Stomach smooth muscle (tissue), 2 donors: ENCODE data around the gene MLLT3.
"Not testable (repeated sequence)": the region's sequence is repeated elsewhere in the genome, so short reads cannot be mapped to it uniquely, and the experiment has no call there.

Experiments
- H3K27ac ChIP-seq: one replicate; pipeline ENCODE4 v1.7.0; 2013; ENCODE audit warnings: mild to moderate bottlenecking, low read length, inconsistent platforms
- H3K27me3 ChIP-seq, 2 donors: one replicate each; pipeline ENCODE4 v1.7.0; 2013; ENCODE audit warnings: low read length in 2 of 2; ENCODE audit not compliant: insufficient read depth in 2 of 2, control insufficient read depth in 1 of 2
- H3K36me3 ChIP-seq, 2 donors: one replicate each; pipeline ENCODE4 v1.7.0; 2013; ENCODE audit warnings: low read length in 2 of 2; ENCODE audit not compliant: control insufficient read depth in 2 of 2, insufficient read depth in 2 of 2
- H3K4me1 ChIP-seq: one replicate; pipeline ENCODE4 v1.7.0; 2013; ENCODE audit warnings: low read length; ENCODE audit not compliant: control insufficient read depth, insufficient read depth
- H3K4me3 ChIP-seq, 2 donors: one replicate each; pipeline ENCODE4 v1.7.0; 2013; ENCODE audit warnings: low read length in 2 of 2
- H3K9ac ChIP-seq, 2 donors: one replicate each; pipeline ENCODE4 v1.7.0; 2013; ENCODE audit warnings: low read length in 2 of 2, mild to moderate bottlenecking in 1 of 2
- H3K9me3 ChIP-seq, 2 donors: one replicate each; pipeline ENCODE4 v1.7.0; 2013; ENCODE audit warnings: low read length in 2 of 2; ENCODE audit not compliant: control insufficient read depth in 2 of 2
- donor health status: healthy.
- donor health status: Pancreatic carcinoma.

MLLT3 gene

GRCh38 chr9:20597862-20598261 lies 24.4 kb downstream of the MLLT3 start:
- no peaks in the 10 kb centered on the region for H3K4me1 ChIP-seq
- H3K27ac ChIP-seq = no peak overlapping the region
- no peak overlapping the region for H3K4me3 ChIP-seq
- no peaks in the 10 kb centered on the region for H3K27me3 ChIP-seq
- H3K36me3 ChIP-seq = no peaks in the 10 kb centered on the region
- H3K9me3 ChIP-seq = no peaks in the 10 kb centered on the region
- no peak overlapping the region for H3K9ac ChIP-seq

- Histone ChIP-seq H3K9ac (no peak overlapping the region), H3K4me3 (no peak overlapping the region), H3K9me3 (no peaks in the 10 kb centered on the region), H3K4me1 (no peaks in the 10 kb centered on the region), H3K27me3 (no peaks in the 10 kb centered on the region), H3K27ac (no peak overlapping the region), H3K36me3 (no peaks in the 10 kb centered on the region)
Observed at GRCh38 chr9:20594608-20595007, 27.7 kb downstream of the MLLT3 start.

- Histone ChIP-seq H3K4me3 (no peak overlapping the region), H3K9me3 (no peaks in the 10 kb centered on the region), H3K27ac (no peak overlapping the region), H3K36me3 (no peaks in the 10 kb centered on the region), H3K27me3 (no peaks in the 10 kb centered on the region), H3K4me1 (no peaks in the 10 kb centered on the region), H3K9ac (no peak overlapping the region)
Observed at GRCh38 chr9:20593537-20593936, 28.8 kb downstream of the MLLT3 start.

- Histone ChIP-seq H3K4me3 (no peak overlapping the region), H3K9me3 (no peaks in the 10 kb centered on the region), H3K27me3 (no peaks in the 10 kb centered on the region), H3K9ac (no peak overlapping the region), H3K36me3 (no peaks in the 10 kb centered on the region), H3K4me1 (no peaks in the 10 kb centered on the region), H3K27ac (no peak overlapping the region)
Observed at GRCh38 chr9:20593105-20593504, 29.2 kb downstream of the MLLT3 start.

GRCh38 chr9:20592673-20593072 lies 29.6 kb downstream of the MLLT3 start:
- Histone ChIP-seq H3K9ac (no peak overlapping the region), H3K27ac (no peak overlapping the region), H3K36me3 (no peaks in the 10 kb centered on the region), H3K27me3 (no peaks in the 10 kb centered on the region), H3K9me3 (no peaks in the 10 kb centered on the region), H3K4me1 (no peaks in the 10 kb centered on the region), H3K4me3 (no peak overlapping the region)

GRCh38 chr9:20591223-20591622 lies 31.1 kb downstream of the MLLT3 start:
- Histone ChIP-seq H3K36me3 (no peaks in the 10 kb centered on the region), H3K27me3 (no peaks in the 10 kb centered on the region), H3K27ac (no peak overlapping the region), H3K4me3 (no peak overlapping the region), H3K9ac (no peak overlapping the region), H3K9me3 (no peaks in the 10 kb centered on the region), H3K4me1 (no peaks in the 10 kb centered on the region)

- no peaks in the 10 kb centered on the region for H3K4me1 ChIP-seq
- H3K9ac ChIP-seq = no peak overlapping the region
- no peaks in the 10 kb centered on the region for H3K36me3 ChIP-seq
Observed at GRCh38 chr9:20584968-20585643, 37.2 kb downstream of the MLLT3 start.

GRCh38 chr9:20583088-20583487 lies 39.2 kb downstream of the MLLT3 start:
- not testable (repeated sequence) for H3K27ac ChIP-seq, H3K4me1 ChIP-seq, H3K36me3 ChIP-seq, H3K9me3 ChIP-seq, H3K27me3 ChIP-seq, H3K4me3 ChIP-seq, H3K9ac ChIP-seq

More at GRCh38 chr9:20584968-20585643, 37.2 kb downstream of the MLLT3 start:
- no peaks in the 10 kb centered on the region for H3K9me3 ChIP-seq
- H3K27ac ChIP-seq = no peak overlapping the region
- H3K4me3 ChIP-seq = no peak overlapping the region
- H3K27me3 ChIP-seq = no peaks in the 10 kb centered on the region

GRCh38 chr9:20582150-20582549 lies 40.1 kb downstream of the MLLT3 start:
- H3K36me3 ChIP-seq = no peaks in the 10 kb centered on the region
- no peak overlapping the region for H3K4me3 ChIP-seq
- H3K9ac ChIP-seq = no peak overlapping the region
- H3K9me3 ChIP-seq = no peaks in the 10 kb centered on the region
- H3K27me3 ChIP-seq = no peaks in the 10 kb centered on the region
- H3K4me1 ChIP-seq = no peaks in the 10 kb centered on the region
- H3K27ac ChIP-seq = no peak overlapping the region

- H3K9ac ChIP-seq = no peak overlapping the region
- H3K4me1 ChIP-seq = no peaks in the 10 kb centered on the region
- H3K36me3 ChIP-seq = no peaks in the 10 kb centered on the region
- H3K27me3 ChIP-seq = no peaks in the 10 kb centered on the region
- no peak overlapping the region for H3K4me3 ChIP-seq
- peaks cover 0 to under 1% of the 10 kb centered on the region in 2 donors for H3K9me3 ChIP-seq
- no peak overlapping the region for H3K27ac ChIP-seq
Observed at GRCh38 chr9:20580673-20581072, 41.6 kb downstream of the MLLT3 start.

GRCh38 chr9:20579524-20580314 lies 42.6 kb downstream of the MLLT3 start:
- Histone ChIP-seq H3K9ac (no peak overlapping the region), H3K4me3 (no peak overlapping the region), H3K36me3 (no peaks in the 10 kb centered on the region), H3K4me1 (no peaks in the 10 kb centered on the region), H3K9me3 (peaks cover 0 to 4% of the 10 kb centered on the region in 2 donors), H3K27me3 (no peaks in the 10 kb centered on the region), H3K27ac (no peak overlapping the region)
